GM21381 (cell line): Measurements from ENCODE around the gene PUS7L.

Experiments
- ATAC-seq: cut with Tn5 transposase; IDR thresholded peaks from one replicate; pipeline ENCODE4 v1.9.1; 2021; ENCODE audit warnings: mild to moderate bottlenecking, moderate library complexity; ENCODE audit not compliant: unreplicated experiment

PUS7L gene, protein sequence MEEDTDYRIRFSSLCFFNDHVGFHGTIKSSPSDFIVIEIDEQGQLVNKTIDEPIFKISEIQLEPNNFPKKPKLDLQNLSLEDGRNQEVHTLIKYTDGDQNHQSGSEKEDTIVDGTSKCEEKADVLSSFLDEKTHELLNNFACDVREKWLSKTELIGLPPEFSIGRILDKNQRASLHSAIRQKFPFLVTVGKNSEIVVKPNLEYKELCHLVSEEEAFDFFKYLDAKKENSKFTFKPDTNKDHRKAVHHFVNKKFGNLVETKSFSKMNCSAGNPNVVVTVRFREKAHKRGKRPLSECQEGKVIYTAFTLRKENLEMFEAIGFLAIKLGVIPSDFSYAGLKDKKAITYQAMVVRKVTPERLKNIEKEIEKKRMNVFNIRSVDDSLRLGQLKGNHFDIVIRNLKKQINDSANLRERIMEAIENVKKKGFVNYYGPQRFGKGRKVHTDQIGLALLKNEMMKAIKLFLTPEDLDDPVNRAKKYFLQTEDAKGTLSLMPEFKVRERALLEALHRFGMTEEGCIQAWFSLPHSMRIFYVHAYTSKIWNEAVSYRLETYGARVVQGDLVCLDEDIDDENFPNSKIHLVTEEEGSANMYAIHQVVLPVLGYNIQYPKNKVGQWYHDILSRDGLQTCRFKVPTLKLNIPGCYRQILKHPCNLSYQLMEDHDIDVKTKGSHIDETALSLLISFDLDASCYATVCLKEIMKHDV

GRCh38 chr12:43758728-43759563, at the start of gene PUS7L, which contains the start of gene IRAK4:
Gene PUS7L, minus strand, starts transcription at chr12:43758790. Its CDS starts 3,545 bp downstream, at chr12:43755245.
Gene IRAK4, plus strand, starts transcription at chr12:43758951. Its CDS starts 9,161 bp downstream, at chr12:43768112.
- ATAC-seq: peak; percentile 97

DNA sequence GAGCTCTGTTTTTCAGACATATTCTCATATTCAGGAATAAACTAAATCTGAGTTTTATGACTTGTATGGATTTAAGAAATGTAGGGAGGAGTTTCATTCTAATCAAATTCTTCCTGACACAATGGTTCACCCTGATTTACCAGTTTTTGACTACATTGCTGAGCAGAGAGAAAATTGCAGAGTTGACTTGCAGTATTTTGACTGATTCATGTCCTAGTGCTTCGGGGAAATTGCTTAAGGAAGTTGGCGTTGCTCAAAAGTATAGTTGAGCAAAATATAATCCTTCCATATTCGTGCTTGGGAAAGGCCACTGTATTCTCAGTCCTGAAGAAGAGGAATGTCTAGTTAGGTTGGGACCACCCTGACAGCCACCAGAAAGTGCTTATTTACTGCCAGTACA, 48.8 kb upstream of the PUS7L start:
- no peak for ATAC-seq

DNA sequence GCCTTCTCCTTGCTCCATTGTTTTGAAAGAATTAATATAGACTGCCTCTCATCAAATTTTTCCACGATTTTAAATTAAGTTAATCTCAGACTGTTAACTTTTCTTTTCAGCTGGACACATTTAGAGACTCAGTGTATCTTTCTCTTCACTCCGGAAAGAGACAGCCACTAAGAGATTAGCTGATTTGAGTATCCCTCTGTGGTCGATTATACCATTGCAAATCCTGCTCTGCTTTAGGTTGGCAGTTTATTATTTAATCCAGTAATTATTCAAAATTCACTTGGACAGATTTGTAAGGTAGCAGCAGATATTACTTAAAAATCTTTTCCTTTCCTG, 48.1 kb upstream of the PUS7L start:
- ATAC-seq: no peak

DNA sequence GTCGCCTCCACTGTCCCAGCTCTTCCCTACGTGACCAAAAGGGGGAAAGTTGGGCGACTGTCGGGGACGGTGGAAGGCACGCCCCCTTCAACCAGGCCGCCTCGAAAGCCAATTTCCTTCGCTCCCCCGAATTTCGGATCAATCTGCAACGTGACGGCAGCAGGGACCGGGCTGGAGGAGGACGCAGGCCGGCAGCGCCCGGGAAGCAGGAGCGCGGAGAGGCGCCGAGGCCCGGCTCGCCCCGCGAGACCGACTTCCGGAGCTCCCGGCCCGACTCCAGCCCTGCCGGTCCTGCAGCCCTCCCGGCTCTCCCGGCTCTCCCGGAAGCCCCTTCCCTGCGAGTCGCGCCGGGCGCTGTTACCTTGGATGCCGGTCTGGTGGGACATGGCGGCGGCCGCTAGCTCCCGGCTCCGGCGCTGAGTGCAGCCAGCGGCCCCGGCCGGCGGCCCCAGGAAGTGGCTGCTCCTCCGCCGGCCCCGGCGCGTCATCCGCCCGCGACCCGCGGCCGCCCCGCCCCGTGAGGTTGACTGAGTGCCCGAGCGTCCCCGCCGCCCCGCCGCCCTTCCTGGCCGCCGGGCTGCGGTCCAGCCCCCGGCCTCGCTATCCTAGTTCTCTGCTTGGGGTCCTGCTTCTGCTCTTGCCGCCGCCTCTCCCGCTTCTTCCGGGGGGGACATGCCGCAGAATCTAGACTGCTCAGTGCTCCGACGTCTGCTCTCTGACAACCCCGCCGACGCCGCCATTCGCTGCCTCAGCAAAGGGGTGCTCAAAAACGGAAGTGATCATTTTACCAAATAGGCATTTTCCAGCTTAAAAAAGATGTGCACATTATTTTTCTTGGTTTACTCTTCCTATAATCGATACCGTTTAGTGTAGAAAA, 47.5 kb upstream of the PUS7L start, which contains the start of gene TWF1:
TWF1 (minus strand) TSS at position 458 of the 877 bp plus-strand sequence; CDS start at position 386, 72 bp downstream.
- peak; percentile 98 for ATAC-seq

GRCh38 chr12:43805149-43805859, 46.7 kb upstream of the PUS7L start:
- no peak for ATAC-seq

DNA sequence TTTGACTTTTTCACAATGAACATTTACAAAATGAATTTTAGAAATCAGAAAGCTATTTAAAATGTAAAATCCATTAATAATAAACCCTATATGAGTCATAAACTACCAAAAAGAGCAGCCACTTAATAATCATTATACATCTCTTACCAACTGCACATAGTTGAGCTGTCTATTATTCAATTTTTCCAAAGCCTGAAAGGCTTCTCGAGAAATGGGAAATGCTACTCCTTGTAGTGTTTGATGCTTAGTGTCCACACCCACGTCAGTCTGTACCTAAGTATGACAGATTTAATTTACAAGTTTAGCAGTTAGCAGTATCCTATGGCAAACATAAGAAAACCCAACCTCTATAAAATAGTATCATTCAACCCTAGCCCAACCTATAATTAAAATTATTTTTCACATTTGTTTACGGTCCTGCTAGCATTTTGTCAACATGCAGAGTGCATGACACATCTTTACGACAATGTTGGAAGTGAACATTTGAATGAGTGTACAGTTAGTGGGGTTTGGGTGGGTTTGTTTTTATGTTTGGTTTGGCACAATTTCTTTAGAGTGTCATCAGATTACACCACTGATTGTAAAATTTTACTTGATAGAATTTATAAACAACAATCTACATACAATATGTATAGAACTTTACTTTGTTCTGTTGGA, 39.1 kb upstream of the PUS7L start:
- no peak for ATAC-seq

- ATAC-seq: no peak
Measured at GRCh38 chr12:43795716-43796280, 37.2 kb upstream of the PUS7L start.

- no peak for ATAC-seq
Measured at GRCh38 chr12:43789941-43790340, 31.4 kb upstream of the PUS7L start.

- ATAC-seq: no peak
Measured at GRCh38 chr12:43786899-43787693, 28.5 kb upstream of the PUS7L start.

DNA sequence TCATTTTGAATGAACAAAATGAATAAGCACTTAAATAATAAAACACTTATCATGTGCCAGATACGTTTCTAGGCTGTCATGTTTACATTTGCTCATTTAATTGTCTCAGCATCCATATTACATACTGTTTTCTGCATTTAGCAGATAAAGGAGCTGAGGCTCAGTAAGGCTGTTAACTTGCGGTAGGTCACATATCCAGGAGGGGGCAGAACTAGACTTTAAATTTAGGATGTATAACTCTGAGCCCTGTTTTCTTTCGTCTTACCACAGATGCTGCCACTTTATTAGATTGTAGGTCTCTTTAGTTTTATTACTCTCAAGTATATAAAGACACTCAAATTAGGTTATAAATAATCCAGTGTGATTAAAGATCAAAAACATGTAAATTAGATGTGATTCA, 17.9 kb upstream of the PUS7L start:
- no peak for ATAC-seq

GRCh38 chr12:43766291-43766690, 7.7 kb upstream of the PUS7L start:
- no peak for ATAC-seq

DNA sequence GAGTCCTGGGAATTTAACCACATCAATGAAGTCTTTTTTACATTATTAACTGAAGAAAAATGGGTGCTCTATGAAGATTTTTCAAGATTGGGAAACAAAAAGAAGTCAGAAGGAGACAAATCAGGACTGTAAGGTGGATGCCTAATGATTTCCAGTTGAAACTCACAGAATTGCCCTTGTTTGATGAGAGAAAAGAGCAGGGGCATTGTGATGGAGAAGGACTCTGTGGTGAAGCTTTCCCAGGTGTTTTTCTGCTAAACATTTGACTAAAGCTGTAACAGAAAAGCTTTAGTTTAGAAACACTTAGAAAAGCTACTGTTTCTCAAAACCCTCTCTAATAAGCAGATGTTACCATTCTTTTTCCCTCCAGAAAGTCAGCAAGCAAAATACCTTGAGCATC, 5.9 kb upstream of the PUS7L start:
- no peak for ATAC-seq

DNA sequence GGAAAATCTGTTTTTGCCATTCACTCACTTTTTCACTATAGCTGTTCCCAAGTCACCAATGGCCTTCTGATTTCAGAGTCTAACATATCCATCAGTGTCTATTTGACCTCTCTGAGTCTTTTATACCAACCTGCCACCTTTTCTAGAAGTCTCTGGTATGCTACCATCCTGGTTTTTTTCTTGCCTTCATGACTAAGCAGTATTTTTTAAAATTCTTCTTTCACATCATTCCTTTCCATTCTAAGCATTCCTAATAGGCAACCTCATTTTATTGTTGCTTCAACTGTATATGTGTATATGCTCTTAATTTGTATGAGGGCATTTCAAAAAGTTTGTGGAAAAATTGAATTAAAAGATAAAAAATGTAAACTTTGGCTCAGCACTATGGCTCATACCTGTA, 5.2 kb upstream of the PUS7L start:
- no peak for ATAC-seq

DNA sequence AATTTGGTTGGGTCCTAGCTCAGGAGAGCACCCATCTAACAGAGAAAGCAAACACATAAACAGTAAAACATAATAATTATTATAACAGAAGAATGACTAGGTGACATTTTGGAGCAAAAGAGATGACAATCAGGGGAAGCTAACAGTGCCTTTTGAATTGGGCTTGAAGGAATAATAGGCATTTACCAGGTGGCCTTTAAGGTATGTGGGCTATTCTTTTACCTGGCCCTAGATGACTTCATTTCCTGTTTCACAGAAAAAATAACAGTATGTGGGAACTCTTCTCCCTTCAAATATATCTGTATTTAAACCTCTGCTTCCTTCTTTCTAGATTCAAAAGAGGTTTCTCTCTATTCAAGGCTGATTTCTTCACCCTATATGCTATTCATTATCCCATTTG, 4.0 kb upstream of the PUS7L start:
- ATAC-seq: no peak

DNA sequence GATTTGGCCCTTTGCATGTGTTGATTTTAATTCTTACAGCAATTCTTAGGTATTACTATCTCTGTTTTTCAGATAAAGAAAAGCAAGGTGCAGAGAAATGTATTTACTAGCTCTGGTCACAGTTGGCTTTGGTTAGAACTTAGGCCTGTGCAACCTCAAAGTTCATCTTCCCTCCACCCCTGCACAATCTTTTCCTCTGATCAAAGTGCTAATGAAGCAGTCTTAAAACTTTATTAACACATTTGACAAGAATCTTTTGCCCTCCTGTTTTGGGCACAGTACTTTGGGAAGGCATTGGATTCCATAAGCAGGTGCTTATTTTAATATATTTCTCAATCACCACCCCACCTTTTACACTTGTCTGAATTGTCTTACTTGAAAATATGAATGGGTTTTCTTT, 2.9 kb upstream of the PUS7L start:
- no peak for ATAC-seq

GRCh38 chr12:43760396-43760795, 1.8 kb upstream of the PUS7L start:
- ATAC-seq: no peak

- peak; percentile 2 for ATAC-seq
Measured at GRCh38 chr12:43758247-43758727, 303 bp downstream of the PUS7L start.

DNA sequence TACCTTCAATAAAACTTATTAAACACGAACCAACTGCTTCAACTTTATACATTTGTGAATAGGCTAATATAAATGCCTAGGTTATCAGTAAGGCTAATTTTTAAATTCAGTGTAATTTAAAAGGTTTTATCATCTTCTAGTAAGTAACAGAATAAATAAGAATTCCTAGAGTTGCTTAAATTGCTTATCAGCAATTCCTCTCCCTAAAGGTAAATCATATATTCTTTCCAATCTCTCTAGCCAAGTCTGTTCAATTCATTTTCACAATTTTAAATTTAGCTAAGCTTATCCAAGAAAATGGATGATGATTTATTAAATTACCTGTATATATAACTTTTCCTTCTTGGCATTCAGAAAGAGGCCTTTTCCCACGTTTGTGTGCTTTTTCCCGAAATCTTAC, 4.6 kb downstream of the PUS7L start:
- ATAC-seq: no peak
